ENCODE measurements around the gene ZFYVE9.
"Not testable (repeated sequence)": the region's sequence is repeated elsewhere in the genome, so short reads cannot be mapped to it uniquely, and the experiment has no call there.

The ZFYVE9 gene

DNA sequence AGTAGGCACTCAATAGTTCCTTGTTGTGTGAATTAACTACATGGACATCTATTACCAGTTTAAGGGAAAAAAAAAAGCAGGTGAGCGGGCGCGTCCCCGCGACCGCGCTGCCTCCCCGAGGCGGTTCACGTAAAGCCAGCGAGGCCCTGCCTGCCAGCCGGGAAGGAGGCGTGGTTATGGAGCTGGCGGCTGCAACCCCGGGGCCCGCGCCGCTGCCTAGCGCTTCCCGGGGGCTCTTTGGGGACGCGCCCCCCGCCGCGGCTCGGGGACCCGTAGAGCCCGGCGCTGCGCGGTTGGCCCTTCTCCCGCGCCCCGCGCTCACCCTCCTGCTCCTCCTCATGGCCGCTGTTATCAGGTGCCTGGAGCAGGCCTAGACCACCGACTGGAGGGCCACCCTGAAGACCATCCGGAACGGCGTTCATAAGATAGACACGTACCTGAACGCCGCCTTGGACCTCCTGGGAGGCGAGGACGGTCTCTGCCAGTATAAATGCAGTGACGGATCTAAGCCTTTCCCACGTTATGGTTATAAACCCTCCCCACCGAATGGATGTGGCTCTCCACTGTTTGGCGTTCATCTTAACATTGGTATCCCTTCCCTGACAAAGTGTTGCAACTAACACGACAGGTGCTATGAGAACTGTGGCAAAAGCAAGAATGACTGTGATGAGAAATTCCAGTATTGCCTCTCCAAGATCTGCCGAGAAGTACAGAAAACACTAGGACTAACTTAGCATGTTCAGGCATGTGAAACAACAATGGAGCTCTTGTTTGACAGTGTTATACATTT, 226.7 kb downstream of the ZFYVE9 start:
- Histone ChIP-seq H3K36me3 (peaks cover 34% of the 10 kb centered on the region), H3K27ac (no peak overlapping the region), H3K9me3 (ENCODE audit: severe bottlenecking) (no peaks in the 10 kb centered on the region), H3K27me3 (ENCODE audit: insufficient read depth, low read depth, severe bottlenecking) (no peaks in the 10 kb centered on the region), H3K4me3 (ENCODE audit: low read depth, low read length) (no peak overlapping the region)
- DNase-seq: no peak
- TF ChIP-seq, protein P1, sequence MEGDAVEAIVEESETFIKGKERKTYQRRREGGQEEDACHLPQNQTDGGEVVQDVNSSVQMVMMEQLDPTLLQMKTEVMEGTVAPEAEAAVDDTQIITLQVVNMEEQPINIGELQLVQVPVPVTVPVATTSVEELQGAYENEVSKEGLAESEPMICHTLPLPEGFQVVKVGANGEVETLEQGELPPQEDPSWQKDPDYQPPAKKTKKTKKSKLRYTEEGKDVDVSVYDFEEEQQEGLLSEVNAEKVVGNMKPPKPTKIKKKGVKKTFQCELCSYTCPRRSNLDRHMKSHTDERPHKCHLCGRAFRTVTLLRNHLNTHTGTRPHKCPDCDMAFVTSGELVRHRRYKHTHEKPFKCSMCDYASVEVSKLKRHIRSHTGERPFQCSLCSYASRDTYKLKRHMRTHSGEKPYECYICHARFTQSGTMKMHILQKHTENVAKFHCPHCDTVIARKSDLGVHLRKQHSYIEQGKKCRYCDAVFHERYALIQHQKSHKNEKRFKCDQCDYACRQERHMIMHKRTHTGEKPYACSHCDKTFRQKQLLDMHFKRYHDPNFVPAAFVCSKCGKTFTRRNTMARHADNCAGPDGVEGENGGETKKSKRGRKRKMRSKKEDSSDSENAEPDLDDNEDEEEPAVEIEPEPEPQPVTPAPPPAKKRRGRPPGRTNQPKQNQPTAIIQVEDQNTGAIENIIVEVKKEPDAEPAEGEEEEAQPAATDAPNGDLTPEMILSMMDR (IDR thresholded peaks at IDR 0.05; ENCODE audit: low read depth, low read length): no peak

GRCh38 chr1:52369851-52370250, 228.0 kb downstream of the ZFYVE9 start:
- H3K9me3 ChIP-seq (ENCODE audit: severe bottlenecking); H3K27me3 ChIP-seq (ENCODE audit: insufficient read depth, low read depth, severe bottlenecking); H3K4me3 ChIP-seq (ENCODE audit: low read depth, low read length): not testable (repeated sequence)
- Histone ChIP-seq H3K27ac (peak overlapping the region; percentile 35), H3K36me3 (peaks cover 39% of the 10 kb centered on the region)
- DNase-seq: peak; percentile 29

DNA sequence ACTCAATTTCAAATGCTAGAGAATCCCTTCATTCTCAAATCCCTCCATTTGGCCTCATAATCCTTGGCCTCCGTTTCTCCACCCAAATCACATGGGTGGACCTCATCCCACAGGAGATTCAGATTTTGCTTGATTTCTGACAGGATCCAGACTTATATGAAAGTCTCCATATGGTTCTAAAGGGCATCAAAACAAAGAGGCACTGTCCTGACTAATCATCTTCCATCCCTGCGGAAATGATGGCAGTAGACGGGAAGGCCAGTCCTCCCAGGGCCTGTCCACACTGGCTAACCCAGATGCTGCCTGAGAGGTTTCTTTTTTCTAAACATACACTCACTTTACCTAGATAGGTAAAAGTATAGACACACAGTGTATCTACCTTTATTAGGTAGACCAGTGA, 243.5 kb downstream of the ZFYVE9 start:
- Histone ChIP-seq H3K4me3 (ENCODE audit: low read depth, low read length) (no peak overlapping the region), H3K9me3 (ENCODE audit: severe bottlenecking) (no peaks in the 10 kb centered on the region), H3K27me3 (ENCODE audit: insufficient read depth, low read depth, severe bottlenecking) (no peaks in the 10 kb centered on the region), H3K27ac (no peak overlapping the region), H3K36me3 (peaks cover 79% of the 10 kb centered on the region)
- DNase-seq: no peak
- TF ChIP-seq, protein P1 (IDR thresholded peaks at IDR 0.05; ENCODE audit: low read depth, low read length): no peak

- no peak overlapping the region for H3K4me3 ChIP-seq (ENCODE audit: low read depth, low read length)
- no peaks in the 10 kb centered on the region for H3K9me3 ChIP-seq (ENCODE audit: severe bottlenecking)
- H3K27me3 ChIP-seq (ENCODE audit: insufficient read depth, low read depth, severe bottlenecking): no peaks in the 10 kb centered on the region
- H3K27ac ChIP-seq: no peak overlapping the region
- peaks cover 73% of the 10 kb centered on the region for H3K36me3 ChIP-seq
- TF ChIP-seq, protein P1 (IDR thresholded peaks at IDR 0.05; ENCODE audit: low read depth, low read length): no peak
- no peak for DNase-seq
Measured at GRCh38 chr1:52386458-52386857, 244.6 kb downstream of the ZFYVE9 start.

DNA sequence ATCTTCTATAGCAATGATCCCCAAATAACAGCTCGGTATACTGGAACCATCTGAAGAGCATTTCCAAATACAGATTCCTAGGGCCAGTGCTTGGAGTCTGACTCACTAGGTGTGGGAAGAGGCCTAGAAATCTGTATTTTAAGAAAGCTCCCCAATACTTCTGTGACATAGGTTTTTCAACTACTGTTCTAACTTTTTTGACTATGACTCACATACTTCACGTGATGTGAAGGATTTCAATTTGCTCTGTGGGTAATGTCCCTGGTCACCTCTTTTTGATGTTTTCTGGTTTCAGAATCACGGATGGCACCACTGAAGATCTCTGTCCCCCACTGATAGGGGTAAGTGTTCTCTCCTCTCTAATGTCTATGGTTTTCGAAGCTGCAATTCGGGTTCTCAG, 251.3 kb downstream of the ZFYVE9 start:
- no peak overlapping the region for H3K4me3 ChIP-seq (ENCODE audit: low read depth, low read length)
- H3K36me3 ChIP-seq: peaks cover 76% of the 10 kb centered on the region
- H3K9me3 ChIP-seq (ENCODE audit: severe bottlenecking): no peaks in the 10 kb centered on the region
- no peak overlapping the region for H3K27ac ChIP-seq
- no peak for DNase-seq
- H3K27me3 ChIP-seq (ENCODE audit: insufficient read depth, low read depth, severe bottlenecking): no peaks in the 10 kb centered on the region
- TF ChIP-seq, protein P1 (IDR thresholded peaks at IDR 0.05; ENCODE audit: low read depth, low read length): no peak
